Endodermal cell (in vitro differentiated cells): ENCODE measurements around the gene ELOVL2. TPM values are rescaled to one million over a fixed set of nuclear protein-coding genes. Genes with fewer than 3 reads are reported as not detected.
A peak's percentile ranks its signal among the peaks of the same experiment; 100 is the strongest.
"Not testable (repeated sequence)": the region's sequence is repeated elsewhere in the genome, so short reads cannot be mapped to it uniquely, and the experiment has no call there.

Experiments used
- DNase-seq: peaks from one replicate; pipeline ENCODE4 v3.0.0-alpha.2; 2017
- H3K27ac ChIP-seq: 2 replicates; pipeline ENCODE4 v1.5.1; 2013; ENCODE audit warnings: mild to moderate bottlenecking, low read depth, low read length, moderate library complexity
- H3K27me3 ChIP-seq: 2 replicates; pipeline ENCODE4 v1.6.1; 2013; ENCODE audit warnings: mild to moderate bottlenecking, low read length, moderate library complexity; ENCODE audit not compliant: insufficient read depth, control insufficient read depth, poor library complexity, severe bottlenecking
- H3K36me3 ChIP-seq: 2 replicates; pipeline ENCODE4 v1.7.0; 2013; ENCODE audit warnings: mild to moderate bottlenecking, low read length, moderate library complexity; ENCODE audit not compliant: control insufficient read depth, insufficient read depth
- H3K4me1 ChIP-seq: one replicate; pipeline ENCODE4 v1.7.0; 2013; ENCODE audit warnings: low read length; ENCODE audit not compliant: control insufficient read depth, insufficient read depth
- H3K4me3 ChIP-seq: 2 replicates; pipeline ENCODE4 v1.5.1; 2013; ENCODE audit warnings: mild to moderate bottlenecking, low read length, moderate library complexity
- H3K9ac ChIP-seq: 2 replicates; pipeline ENCODE4 v1.6.1; 2013; ENCODE audit warnings: mild to moderate bottlenecking, low read length, moderate library complexity; ENCODE audit not compliant: poor library complexity, severe bottlenecking; ENCODE audit errors: extremely low read depth
- H3K9me3 ChIP-seq: 2 replicates; pipeline ENCODE4 v1.6.1; 2013; ENCODE audit warnings: mild to moderate bottlenecking, low read length, moderate library complexity; ENCODE audit not compliant: control insufficient read depth
- H3K27ac Mint-ChIP-seq: 2 replicates; pipeline ENCODE4 v1.8.0; 2020; ENCODE audit warnings: mixed read lengths
- H3K27me3 Mint-ChIP-seq: 2 replicates; pipeline ENCODE4 v1.8.0; 2021; ENCODE audit warnings: mild to moderate bottlenecking, mixed read lengths; ENCODE audit not compliant: insufficient read depth
- H3K36me3 Mint-ChIP-seq: 2 replicates; pipeline ENCODE4 v1.8.0; 2020; ENCODE audit warnings: low read depth, mixed read lengths
- H3K4me1 Mint-ChIP-seq: 2 replicates; pipeline ENCODE4 v1.8.0; 2020; ENCODE audit warnings: mixed read lengths
- H3K4me3 Mint-ChIP-seq: 2 replicates; pipeline ENCODE4 v1.8.0; 2020; ENCODE audit warnings: mild to moderate bottlenecking, moderate library complexity, mixed read lengths
- H3K9me3 Mint-ChIP-seq: 2 replicates; pipeline ENCODE4 v1.8.0; 2020; ENCODE audit warnings: mild to moderate bottlenecking, mixed read lengths
- WGBS, 2 experiments: methylation state at CpG; one replicate each; pipeline versions ENCODE4 v1.1.5 to v1.1.7; 2013; ENCODE audit warnings: missing lambda C conversion rate in 2 of 2, mixed read lengths in 1 of 2; ENCODE audit not compliant: insufficient coverage in 1 of 2, insufficient read length in 1 of 2; 5-methylcytosine and 5-hydroxymethylcytosine counted together
- long read RNA-seq, 4 experiments: library from polyadenylated mRNA in 2 of 4; library from RNA in 1 of 4; library from capped mRNA in 1 of 4; stranded (forward) in 3 of 4; unstranded in 1 of 4; transcript quantifications; one replicate each; pipeline ENCODE4 v2.0.0, GENCODE V29; 2020 to 2021; ENCODE audit warnings: inconsistent platforms in 1 of 4
- polyA plus RNA-seq, 2 experiments: library from polyadenylated mRNA; stranded (reverse); fragments of 50-300 nt; gene quantifications; one replicate each; pipeline ENCODE4 v1.2.3, GENCODE V29; 2013
- total RNA-seq, 2 donors: library from RNA; stranded (reverse); fragmentation: NEBNext Ultra II Directional in 1 of 2; extraction: Animal tissue kit (Norgen Biotek cat#: 25700) in 1 of 2; gene quantifications; 2 replicates in 1 of 2; 3 replicates in 1 of 2; pipeline ENCODE4 v1.2.1, GENCODE V29; 2021
- TF ChIP-seq, protein P1 (sequence below): fragments of 200-600 bp; sonication (generic); conservative IDR thresholded peaks from 2 replicates; pipeline ENCODE4 v1.5.0; 2021; ENCODE audit warnings: antibody characterized with exemption, mild to moderate bottlenecking

The ELOVL2 gene, protein sequence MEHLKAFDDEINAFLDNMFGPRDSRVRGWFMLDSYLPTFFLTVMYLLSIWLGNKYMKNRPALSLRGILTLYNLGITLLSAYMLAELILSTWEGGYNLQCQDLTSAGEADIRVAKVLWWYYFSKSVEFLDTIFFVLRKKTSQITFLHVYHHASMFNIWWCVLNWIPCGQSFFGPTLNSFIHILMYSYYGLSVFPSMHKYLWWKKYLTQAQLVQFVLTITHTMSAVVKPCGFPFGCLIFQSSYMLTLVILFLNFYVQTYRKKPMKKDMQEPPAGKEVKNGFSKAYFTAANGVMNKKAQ
- 10 to 100 TPM in 1 of 2 donors, 1 to 10 TPM in 1; 7.3 to 14.1 TPM for total RNA-seq
- 13.2 TPM for polyA plus RNA-seq (2013, experiment 1 of 2)
- polyA plus RNA-seq (2013, experiment 2 of 2): 16.8 TPM
- long read RNA-seq, experiment 1, partial matches to known transcripts: 1 of 2 reads
- long read RNA-seq, experiment 1, other reads (novel, unspliced or antisense): 1 of 2 reads
- long read RNA-seq, experiment 2, transcript ELOVL2-201 (8 exons, 3,997 nt): major isoform, 29 of 58 reads
- long read RNA-seq, experiment 2, partial matches to known transcripts: 7 of 58 reads
- long read RNA-seq, experiment 2, other reads (novel, unspliced or antisense): 22 of 58 reads
- long read RNA-seq, experiment 3, transcript ELOVL2-201 (8 exons, 3,997 nt): major isoform, 39 of 51 reads
- long read RNA-seq, experiment 3, partial matches to known transcripts: 2 of 51 reads
- long read RNA-seq, experiment 3, other reads (novel, unspliced or antisense): 10 of 51 reads
- long read RNA-seq, experiment 4, partial matches to known transcripts: 2 of 9 reads
- long read RNA-seq, experiment 4, other reads (novel, unspliced or antisense): 3 of 9 reads

DNA sequence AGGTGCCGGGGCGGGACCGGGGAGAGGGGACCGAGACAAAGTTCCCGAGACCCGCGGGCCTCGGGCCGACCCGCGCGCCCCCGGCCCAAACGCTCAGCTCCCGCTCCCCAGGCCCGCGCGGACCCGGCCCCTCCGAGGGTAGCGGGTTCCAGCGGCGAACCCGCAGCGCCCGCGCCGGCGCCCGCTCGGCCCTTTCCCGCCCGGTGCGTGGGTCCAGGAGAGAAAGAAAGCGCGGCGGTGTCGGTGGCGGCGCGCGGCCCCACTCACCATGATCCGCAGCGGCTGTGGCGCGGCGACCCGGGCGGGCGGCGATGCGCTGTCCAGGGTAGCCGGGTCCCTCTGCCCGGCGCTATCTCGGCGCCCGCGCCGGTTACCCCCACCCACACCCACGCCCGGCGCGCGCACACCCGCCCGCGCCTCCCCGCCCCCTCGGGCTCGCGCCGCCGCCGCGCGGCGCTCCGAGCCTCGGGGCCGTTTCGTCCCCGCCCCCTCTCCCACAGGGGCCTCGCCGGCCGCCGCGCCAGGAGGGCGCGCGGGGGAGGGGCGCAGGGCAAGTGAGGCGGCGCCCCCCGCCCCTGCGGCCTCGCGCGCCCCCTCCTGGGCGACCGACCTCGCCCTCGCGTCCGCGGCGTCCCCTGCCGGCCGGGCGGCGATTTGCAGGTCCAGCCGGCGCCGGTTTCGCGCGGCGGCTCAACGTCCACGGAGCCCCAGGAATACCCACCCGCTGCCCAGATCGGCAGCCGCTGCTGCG, at the start of gene ELOVL2:
TSS of gene ELOVL2 (minus strand) at position 345 of the 751 bp plus-strand sequence. CDS start at position 270, 75 bp downstream.
- peaks cover 6% of the 10 kb centered on the region for H3K4me1 ChIP-seq
- peaks cover 72% of the 10 kb centered on the region for H3K27me3 Mint-ChIP-seq
- TF ChIP-seq, protein P1, sequence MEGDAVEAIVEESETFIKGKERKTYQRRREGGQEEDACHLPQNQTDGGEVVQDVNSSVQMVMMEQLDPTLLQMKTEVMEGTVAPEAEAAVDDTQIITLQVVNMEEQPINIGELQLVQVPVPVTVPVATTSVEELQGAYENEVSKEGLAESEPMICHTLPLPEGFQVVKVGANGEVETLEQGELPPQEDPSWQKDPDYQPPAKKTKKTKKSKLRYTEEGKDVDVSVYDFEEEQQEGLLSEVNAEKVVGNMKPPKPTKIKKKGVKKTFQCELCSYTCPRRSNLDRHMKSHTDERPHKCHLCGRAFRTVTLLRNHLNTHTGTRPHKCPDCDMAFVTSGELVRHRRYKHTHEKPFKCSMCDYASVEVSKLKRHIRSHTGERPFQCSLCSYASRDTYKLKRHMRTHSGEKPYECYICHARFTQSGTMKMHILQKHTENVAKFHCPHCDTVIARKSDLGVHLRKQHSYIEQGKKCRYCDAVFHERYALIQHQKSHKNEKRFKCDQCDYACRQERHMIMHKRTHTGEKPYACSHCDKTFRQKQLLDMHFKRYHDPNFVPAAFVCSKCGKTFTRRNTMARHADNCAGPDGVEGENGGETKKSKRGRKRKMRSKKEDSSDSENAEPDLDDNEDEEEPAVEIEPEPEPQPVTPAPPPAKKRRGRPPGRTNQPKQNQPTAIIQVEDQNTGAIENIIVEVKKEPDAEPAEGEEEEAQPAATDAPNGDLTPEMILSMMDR: peak; percentile 93
- no peak within 1 kb of the TSS for H3K27ac Mint-ChIP-seq
- H3K27me3 ChIP-seq: no peaks in the 10 kb centered on the region
- H3K9ac ChIP-seq: peak within 1 kb of the TSS; percentile 31
- WGBS, 2 experiments: 0 to 1% methylated on average over 4 to 124 of the region's 124 CpGs
- H3K9me3 Mint-ChIP-seq: no peaks in the 10 kb centered on the region
- no peaks in the 10 kb centered on the region for H3K36me3 ChIP-seq
- no peaks in the 10 kb centered on the region for H3K36me3 Mint-ChIP-seq
- DNase-seq: peak; percentile 87
- peak within 1 kb of the TSS; percentile 68 for H3K4me3 Mint-ChIP-seq
- peak within 1 kb of the TSS; percentile 86 for H3K4me3 ChIP-seq
- no peak within 1 kb of the TSS for H3K27ac ChIP-seq
- no peaks in the 10 kb centered on the region for H3K9me3 ChIP-seq
- peaks cover 2% of the 10 kb centered on the region for H3K4me1 Mint-ChIP-seq

DNA sequence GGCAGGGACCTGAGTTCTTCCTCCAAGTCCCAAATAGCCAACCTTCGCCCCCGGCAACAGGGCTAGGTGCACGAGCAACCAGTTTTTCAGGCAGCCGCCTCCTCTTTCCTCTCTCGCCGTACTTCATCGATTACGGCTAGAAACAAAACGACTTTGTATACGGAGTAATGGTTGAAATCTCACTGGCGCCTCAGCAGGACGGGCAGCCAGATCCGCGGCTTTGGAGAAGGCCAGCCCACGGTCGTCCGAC, 49.2 kb upstream of the ELOVL2 start:
- no peak overlapping the region for H3K27ac ChIP-seq
- DNase-seq: no peak
- no peaks in the 10 kb centered on the region for H3K4me1 ChIP-seq
- H3K9ac ChIP-seq: peak overlapping the region; percentile 75
- 1 to 2% methylated on average over 15 to 17 of the region's 17 CpGs for WGBS, 2 experiments
- no peaks in the 10 kb centered on the region for H3K27me3 Mint-ChIP-seq
- peak overlapping the region; percentile 97 for H3K27ac Mint-ChIP-seq
- TF ChIP-seq, protein P1: no peak
- H3K9me3 ChIP-seq: no peaks in the 10 kb centered on the region
- peak overlapping the region; percentile 87 for H3K4me3 Mint-ChIP-seq
- H3K36me3 ChIP-seq: peaks cover 9% of the 10 kb centered on the region
- peaks cover 4% of the 10 kb centered on the region for H3K36me3 Mint-ChIP-seq
- peaks cover 25% of the 10 kb centered on the region for H3K4me1 Mint-ChIP-seq
- H3K9me3 Mint-ChIP-seq: no peaks in the 10 kb centered on the region
- H3K4me3 ChIP-seq: peak overlapping the region; percentile 93
- no peaks in the 10 kb centered on the region for H3K27me3 ChIP-seq

DNA sequence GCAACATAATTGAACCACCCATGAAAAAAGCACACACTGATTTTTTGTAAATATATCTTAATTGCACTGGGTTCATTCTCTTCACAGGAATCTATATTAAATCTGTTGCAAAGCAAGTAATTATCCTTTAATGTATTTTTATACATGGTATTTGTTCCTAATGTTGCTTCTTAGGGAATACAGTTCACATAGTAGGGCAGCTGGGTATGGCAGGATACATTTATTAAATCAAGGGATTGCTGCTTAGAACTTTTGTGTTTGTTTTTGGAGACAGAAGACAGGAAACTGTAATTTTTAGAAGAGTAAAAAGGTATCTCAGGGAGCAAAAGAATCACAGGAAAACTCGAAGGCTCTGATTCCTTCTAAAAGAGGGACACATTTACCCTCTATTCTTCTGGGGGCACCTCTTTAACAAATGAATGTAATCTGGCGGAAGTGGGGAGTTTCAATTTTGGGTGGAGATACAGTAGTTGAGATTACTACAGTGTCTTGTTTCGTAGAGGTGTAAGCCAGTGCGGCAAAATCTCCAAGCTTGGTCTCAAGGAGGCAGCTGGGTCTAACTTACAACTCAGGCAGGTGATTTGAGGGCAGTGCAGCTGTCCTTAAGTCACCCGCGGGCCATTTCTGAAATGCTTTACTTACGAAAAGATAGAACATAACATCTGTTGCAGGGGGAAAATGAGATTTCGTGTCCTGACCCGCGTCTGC, 48.7 kb upstream of the ELOVL2 start:
- TF ChIP-seq, protein P1: no peak
- no peak for DNase-seq
- Mint-ChIP-seq H3K4me1 (peaks cover 21% of the 10 kb centered on the region), H3K36me3 (peaks cover 4% of the 10 kb centered on the region), H3K9me3 (no peaks in the 10 kb centered on the region), H3K27me3 (no peaks in the 10 kb centered on the region), H3K27ac (peak overlapping the region; percentile 97), H3K4me3 (peak overlapping the region; percentile 87)
- H3K36me3 ChIP-seq: peaks cover 9% of the 10 kb centered on the region
- WGBS, 2 experiments: 7 to 10% methylated on average over 5 to 10 of the region's 10 CpGs
- H3K27me3 ChIP-seq: no peaks in the 10 kb centered on the region
- H3K4me3 ChIP-seq: peak overlapping the region; percentile 93
- H3K27ac ChIP-seq: no peak overlapping the region
- H3K9me3 ChIP-seq: no peaks in the 10 kb centered on the region
- H3K9ac ChIP-seq: peak overlapping the region; percentile 75
- H3K4me1 ChIP-seq: no peaks in the 10 kb centered on the region

DNA sequence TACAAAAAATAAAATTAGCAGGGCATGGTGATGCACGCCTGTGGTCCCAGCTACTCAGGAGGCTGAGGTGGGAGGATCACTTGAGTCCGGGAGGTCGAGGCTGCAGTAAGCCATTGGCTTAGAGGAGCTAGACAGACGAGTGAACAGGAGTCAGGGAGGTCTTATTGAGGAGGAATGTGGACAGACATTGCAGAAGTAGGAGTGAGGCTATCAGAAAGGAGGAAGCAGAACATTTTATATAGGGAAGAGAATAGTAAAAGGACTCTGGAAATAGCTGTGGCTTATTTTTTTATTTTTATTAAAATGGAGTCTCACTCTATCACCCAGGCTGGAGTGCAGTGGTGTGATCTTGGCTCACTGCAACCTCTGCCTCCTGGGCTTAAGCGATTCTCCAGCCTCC, 47.0 kb upstream of the ELOVL2 start:
- H3K9me3 Mint-ChIP-seq, H3K27me3 Mint-ChIP-seq, H3K4me3 ChIP-seq, H3K36me3 Mint-ChIP-seq, H3K4me3 Mint-ChIP-seq, H3K36me3 ChIP-seq, H3K27ac Mint-ChIP-seq, H3K9me3 ChIP-seq, H3K4me1 ChIP-seq, DNase-seq, H3K27me3 ChIP-seq, H3K27ac ChIP-seq, H3K9ac ChIP-seq: not testable (repeated sequence)
- peaks cover 18% of the 10 kb centered on the region for H3K4me1 Mint-ChIP-seq
- WGBS, 2 experiments: 89 to 92% methylated on average over 5 of the region's 5 CpGs
